NCI-H2029 (cell line): ENCODE data around the gene SCGB1C2.
"Not testable (repeated sequence)": the region's sequence is repeated elsewhere in the genome, so short reads cannot be mapped to it uniquely, and the experiment has no call there.

Experiments
- DNase-seq: peaks from one replicate; lab custom pipeline; 2025; lab: John Stamatoyannopoulos, UW

Gene SCGB1C2

GRCh38 chr17:137166-137807 lies at the start of gene SCGB1C2:
TSS of gene SCGB1C2 (plus strand) at chr17:137569. CDS start at chr17:137591, 22 bp downstream.
- DNase-seq: not testable (repeated sequence)

GRCh38 chr17:113111-113510 lies 24.3 kb upstream of the SCGB1C2 start:
- not testable (repeated sequence) for DNase-seq

- DNase-seq: not testable (repeated sequence)
Measured at GRCh38 chr17:118339-118917, 18.9 kb upstream of the SCGB1C2 start.

- not testable (repeated sequence) for DNase-seq
Measured at GRCh38 chr17:133932-134331, 3.4 kb upstream of the SCGB1C2 start.

GRCh38 chr17:134332-134785 lies 3.0 kb upstream of the SCGB1C2 start:
- DNase-seq: not testable (repeated sequence)

GRCh38 chr17:135022-135421 lies 2.3 kb upstream of the SCGB1C2 start:
- DNase-seq: not testable (repeated sequence)

- not testable (repeated sequence) for DNase-seq
Measured at GRCh38 chr17:135895-136294, 1.5 kb upstream of the SCGB1C2 start.

GRCh38 chr17:136531-136930 lies 838 bp upstream of the SCGB1C2 start:
- not testable (repeated sequence) for DNase-seq

- DNase-seq: not testable (repeated sequence)
Measured at GRCh38 chr17:139401-140205, 2.2 kb downstream of the SCGB1C2 start.

- DNase-seq: peak; percentile 13
Measured at GRCh38 chr17:142102-142661, 4.8 kb downstream of the SCGB1C2 start.

GRCh38 chr17:142876-143784 lies 5.8 kb downstream of the SCGB1C2 start:
- no peak for DNase-seq

GRCh38 chr17:143785-144281 lies 6.5 kb downstream of the SCGB1C2 start:
- DNase-seq: peak; percentile 27

- no peak for DNase-seq
Measured at GRCh38 chr17:144936-145670, 7.7 kb downstream of the SCGB1C2 start.

- DNase-seq: no peak
Measured at GRCh38 chr17:145671-146541, 8.5 kb downstream of the SCGB1C2 start.

- no peak for DNase-seq
Measured at GRCh38 chr17:146546-146945, 9.2 kb downstream of the SCGB1C2 start.

- no peak for DNase-seq
Measured at GRCh38 chr17:146983-147761, 9.8 kb downstream of the SCGB1C2 start.

- DNase-seq: no peak
Measured at GRCh38 chr17:147796-148740, 10.7 kb downstream of the SCGB1C2 start.

- no peak for DNase-seq
Measured at GRCh38 chr17:148757-149156, 11.4 kb downstream of the SCGB1C2 start.
